ENCODE data around the gene SDC4. TPM values are rescaled to one million over a fixed set of nuclear protein-coding genes. Genes with fewer than 3 reads are reported as not detected.
A peak's percentile ranks its signal among the peaks of the same experiment; 100 is the strongest.

The SDC4 gene
- total and polyA plus RNA-seq, 4 experiments from 2014 or later = 1.2 to 3.9 (median 3.1) TPM

DNA sequence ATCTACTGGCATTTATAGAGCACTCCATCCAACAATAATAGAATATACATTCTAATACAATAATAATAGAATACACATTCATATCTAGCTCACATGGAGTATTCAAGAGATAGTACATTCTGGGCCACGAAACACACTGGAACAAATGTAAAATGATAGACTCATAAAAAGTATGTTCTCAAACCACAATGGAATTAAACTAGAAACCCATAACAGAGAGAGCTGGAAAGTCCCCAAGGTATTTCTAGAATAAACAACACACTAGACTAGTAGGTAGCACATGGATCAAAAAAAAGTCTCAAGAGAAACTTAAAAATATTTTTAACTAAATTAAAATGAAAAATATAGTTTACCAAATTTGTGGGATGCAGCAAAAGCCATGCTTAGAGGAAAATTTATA is 39.0 kb upstream of the SDC4 start:
- ChIA-PET CTCF (ENCODE audit: partially characterized antibody) (interaction anchor here (1.0 to 3.1 kb wide), 5 partner anchors 10 to 68 kb away, joined by 3 to 10 read pairs (median 4); partner anchors contain the start of gene DBNDD2), POLR2A (ENCODE audit: partially characterized antibody) (interaction anchor here (0.9 to 2.2 kb wide), 2 partner anchors 14 to 28 kb away, joined by 3 to 13 read pairs; partner anchors contain the start of gene PIGT)
- H3K4me3 Mint-ChIP-seq = no peak overlapping the region
- Histone ChIP-seq H3K4me3 (ENCODE audit: low read length in 2 of 2) (no peak overlapping the region), H3K36me3 (ENCODE audit: insufficient read depth, low read length) (no peaks in the 10 kb centered on the region), H3K27me3 (ENCODE audit: insufficient read depth, low read length) (no peaks in the 10 kb centered on the region), H3K27ac (ENCODE audit: low read depth, low read length) (no peak overlapping the region), H3K9me3 (ENCODE audit: control insufficient read depth in 1 of 2, low read length in 2 of 2) (no peaks in the 10 kb centered on the region), H3K4me1 (ENCODE audit: insufficient read depth, low read length) (no peaks in the 10 kb centered on the region)
- intact Hi-C loops (cut with micrococcal nuclease) = no loop called here
- peaks cover 0 to 2% (median 0%) of the 10 kb centered on the region in 8 donors for H3K9me3 Mint-ChIP-seq
- peaks cover 0 to 5% (median 2%) of the 10 kb centered on the region in 4 donors for H3K4me1 Mint-ChIP-seq
- no peak overlapping the region for H3K27ac Mint-ChIP-seq
- H3K27me3 Mint-ChIP-seq = no peaks in the 10 kb centered on the region
- no peak for DNase-seq
- H3K36me3 Mint-ChIP-seq = peaks cover 1 to 9% of the 10 kb centered on the region in 2 donors

DNA sequence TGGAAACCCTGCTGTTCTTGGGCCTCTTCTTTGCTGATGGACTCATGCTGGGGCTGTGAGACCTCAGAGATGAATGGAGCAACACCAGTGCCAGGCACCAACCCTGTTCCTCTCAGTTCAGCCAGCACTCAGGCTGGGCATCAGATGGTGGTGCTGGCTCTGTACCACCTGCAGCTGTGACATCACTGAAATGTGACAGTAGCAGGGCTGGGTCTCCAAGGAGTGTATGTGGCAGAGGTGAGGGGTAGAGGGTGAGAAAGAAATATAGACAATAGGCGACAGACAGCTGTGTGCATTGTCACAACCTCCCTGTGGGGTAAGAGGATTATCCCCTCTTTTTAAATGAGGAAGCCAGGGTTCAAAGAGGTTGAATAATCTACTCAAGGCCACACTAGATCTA is 30.0 kb upstream of the SDC4 start, which contains the start of gene TP53TG5:
Gene TP53TG5 (minus strand): TSS at position 135 of the 400 bp plus-strand sequence. CDS start 89 bp downstream, at position 46.
- H3K27me3 ChIP-seq (ENCODE audit: insufficient read depth, low read length) = no peaks in the 10 kb centered on the region
- intact Hi-C loops (cut with micrococcal nuclease) = no loop called here
- Mint-ChIP-seq H3K36me3 (peaks cover 8 to 12% of the 10 kb centered on the region in 2 donors), H3K4me3 (no peak within 1 kb of the TSS), H3K27ac (no peak within 1 kb of the TSS), H3K27me3 (no peaks in the 10 kb centered on the region), H3K4me1 (peaks cover 5 to 13% (median 9%) of the 10 kb centered on the region in 4 donors), H3K9me3 (no peaks in the 10 kb centered on the region)
- no peak within 1 kb of the TSS for H3K4me3 ChIP-seq (ENCODE audit: low read length in 2 of 2)
- ChIA-PET CTCF (ENCODE audit: partially characterized antibody) (interaction anchor here (1.5 to 20.6 kb wide), 3 partner anchors 57 to 392 kb away, joined by 4 to 543 read pairs (median 4); no protein-coding TSS in a partner anchor), POLR2A (ENCODE audit: partially characterized antibody) (no interaction called here)
- no peaks in the 10 kb centered on the region for H3K9me3 ChIP-seq (ENCODE audit: control insufficient read depth in 1 of 2, low read length in 2 of 2)
- H3K4me1 ChIP-seq (ENCODE audit: insufficient read depth, low read length) = peaks cover 2% of the 10 kb centered on the region
- H3K27ac ChIP-seq (ENCODE audit: low read depth, low read length) = no peak within 1 kb of the TSS
- DNase-seq = no peak
- no peaks in the 10 kb centered on the region for H3K36me3 ChIP-seq (ENCODE audit: insufficient read depth, low read length)

DNA sequence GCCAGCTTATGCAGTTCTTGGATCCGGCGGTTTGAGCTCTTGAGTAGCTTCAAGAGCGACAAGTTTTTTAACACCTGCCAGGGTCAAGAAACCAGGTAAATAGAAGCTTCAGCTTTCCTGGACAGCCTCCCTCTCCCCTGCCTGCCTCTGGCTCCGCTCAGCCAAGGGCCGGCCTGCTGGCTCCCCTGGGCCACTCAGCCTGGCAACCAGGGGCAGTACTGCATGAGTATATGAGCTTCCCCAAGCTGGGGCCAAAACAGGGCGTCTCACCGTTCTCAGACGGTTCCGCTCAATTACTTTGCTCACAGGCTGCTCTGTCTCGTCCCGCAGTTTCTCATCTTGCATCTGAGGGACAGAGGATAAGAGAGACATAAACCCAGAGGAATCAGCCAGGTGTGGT is 29.0 kb upstream of the SDC4 start:
- no peak overlapping the region for H3K27ac ChIP-seq (ENCODE audit: low read depth, low read length)
- intact Hi-C loops (cut with micrococcal nuclease) = no loop called here
- no peak for DNase-seq

DNA sequence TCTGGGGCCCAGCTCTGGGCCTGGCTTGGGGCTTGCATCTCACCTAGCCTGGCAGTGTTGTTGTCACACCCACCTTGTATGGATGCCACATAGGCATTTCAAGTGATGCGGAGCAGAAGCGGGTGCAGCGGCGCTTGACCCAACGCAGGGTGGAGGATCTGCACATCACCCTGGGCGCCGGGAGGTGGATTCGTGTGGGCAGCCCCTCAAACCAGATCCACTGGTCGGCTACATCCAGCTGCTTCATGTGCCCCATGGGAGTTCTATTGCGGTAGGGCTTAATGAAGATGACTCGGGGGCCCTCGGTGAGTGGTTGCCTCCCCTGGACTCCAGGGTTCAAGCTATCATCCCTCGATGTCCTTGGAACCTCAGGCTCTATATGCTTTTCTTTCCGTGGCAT is 26.7 kb upstream of the SDC4 start:
- Mint-ChIP-seq H3K4me3 (no peak overlapping the region), H3K36me3 (peaks cover 0 to 11% of the 10 kb centered on the region in 2 donors), H3K9me3 (peaks cover 0 to 6% (median 0%) of the 10 kb centered on the region in 8 donors), H3K4me1 (peaks cover 11 to 37% (median 26%) of the 10 kb centered on the region in 4 donors), H3K27me3 (no peaks in the 10 kb centered on the region), H3K27ac (peak overlapping the region in 2 of 7 donors; percentile 40 to 62)
- Histone ChIP-seq H3K36me3 (ENCODE audit: insufficient read depth, low read length) (no peaks in the 10 kb centered on the region), H3K9me3 (ENCODE audit: control insufficient read depth in 1 of 2, low read length in 2 of 2) (no peaks in the 10 kb centered on the region), H3K27ac (ENCODE audit: low read depth, low read length) (no peak overlapping the region), H3K4me3 (ENCODE audit: low read length in 2 of 2) (no peak overlapping the region), H3K27me3 (ENCODE audit: insufficient read depth, low read length) (no peaks in the 10 kb centered on the region), H3K4me1 (ENCODE audit: insufficient read depth, low read length) (peaks cover 14% of the 10 kb centered on the region)
- ChIA-PET POLR2A (ENCODE audit: partially characterized antibody) (interaction anchor here (0.8 to 6.5 kb wide), 6 partner anchors 12 to 436 kb away, joined by 3 to 179 read pairs (median 50); partner anchors contain the start of genes DBNDD2, PIGT and SYS1), CTCF (ENCODE audit: partially characterized antibody) (interaction anchor here (1.6 to 20.6 kb wide), 9 partner anchors 15 to 68 kb away, joined by 6 to 543 read pairs (median 24); partner anchors contain the start of genes PIGT and SYS1)
- no peak for DNase-seq
- intact Hi-C loops (cut with micrococcal nuclease) = loop anchor here (1.0 kb wide), 2 partner anchors 31 to 62 kb away; no protein-coding TSS in a partner anchor

More for the DNA sequence above, 29.0 kb upstream of the SDC4 start:
- peaks cover 12% of the 10 kb centered on the region for H3K4me1 ChIP-seq (ENCODE audit: insufficient read depth, low read length)
- Mint-ChIP-seq H3K27me3 (no peaks in the 10 kb centered on the region), H3K36me3 (peaks cover 8 to 12% of the 10 kb centered on the region in 2 donors), H3K4me3 (no peak overlapping the region), H3K27ac (no peak overlapping the region), H3K9me3 (peaks cover 0 to 3% (median 0%) of the 10 kb centered on the region in 8 donors), H3K4me1 (peaks cover 7 to 21% (median 15%) of the 10 kb centered on the region in 4 donors)
- H3K9me3 ChIP-seq (ENCODE audit: control insufficient read depth in 1 of 2, low read length in 2 of 2) = no peaks in the 10 kb centered on the region
- POLR2A ChIA-PET (ENCODE audit: partially characterized antibody) = interaction anchor here (1.3 kb wide), 1 partner anchor 9 kb away, joined by 5 read pairs; no protein-coding TSS in a partner anchor
- CTCF ChIA-PET (ENCODE audit: partially characterized antibody) = interaction anchor here (1.0 to 20.6 kb wide), 9 partner anchors 10 to 393 kb away, joined by 3 to 543 read pairs (median 4); partner anchors contain the start of gene SYS1
- H3K27me3 ChIP-seq (ENCODE audit: insufficient read depth, low read length) = no peaks in the 10 kb centered on the region
- no peak overlapping the region for H3K4me3 ChIP-seq (ENCODE audit: low read length in 2 of 2)
- H3K36me3 ChIP-seq (ENCODE audit: insufficient read depth, low read length) = no peaks in the 10 kb centered on the region

DNA sequence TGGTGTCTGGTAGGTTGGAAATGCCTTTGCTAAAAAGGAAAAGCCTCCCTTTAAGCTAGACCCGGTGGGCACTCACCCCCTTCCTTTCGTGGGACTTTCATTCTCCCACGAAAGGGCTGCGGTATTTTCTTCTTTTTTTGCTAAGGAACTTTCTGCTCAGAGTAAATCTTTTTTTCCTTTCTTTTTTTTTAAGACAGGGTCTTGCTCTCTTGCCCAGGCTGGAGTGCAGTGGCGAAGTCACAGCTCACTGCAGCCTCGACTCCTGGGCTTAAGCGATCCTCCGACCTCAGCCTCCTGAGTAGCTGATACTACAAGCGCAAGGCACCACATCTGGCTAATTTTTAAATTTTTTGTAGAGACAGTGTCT is 25.9 kb upstream of the SDC4 start:
- peaks cover 0 to 6% (median 0%) of the 10 kb centered on the region in 8 donors for H3K9me3 Mint-ChIP-seq
- intact Hi-C loops (cut with micrococcal nuclease) = loop anchor here (1.0 kb wide), 2 partner anchors 32 to 63 kb away; no protein-coding TSS in a partner anchor
- no peaks in the 10 kb centered on the region for H3K9me3 ChIP-seq (ENCODE audit: control insufficient read depth in 1 of 2, low read length in 2 of 2)
- peak overlapping the region in 1 of 2 donors; percentile 60 for H3K4me3 ChIP-seq (ENCODE audit: low read length in 2 of 2)
- peak overlapping the region; percentile 91 to 98 (median 95) for H3K27ac Mint-ChIP-seq
- no peaks in the 10 kb centered on the region for H3K27me3 ChIP-seq (ENCODE audit: insufficient read depth, low read length)
- H3K4me1 Mint-ChIP-seq = peaks cover 11 to 39% (median 26%) of the 10 kb centered on the region in 4 donors
- peak overlapping the region; percentile 63 for H3K27ac ChIP-seq (ENCODE audit: low read depth, low read length)
- no peak for DNase-seq
- peaks cover 0 to 13% of the 10 kb centered on the region in 2 donors for H3K36me3 Mint-ChIP-seq
- ChIA-PET CTCF (ENCODE audit: partially characterized antibody) (interaction anchor here (0.7 to 20.6 kb wide), 34 partner anchors 10 to 425 kb away, joined by 3 to 543 read pairs (median 6); partner anchors contain the start of genes DNTTIP1, PIGT, SYS1 and WFDC3), POLR2A (ENCODE audit: partially characterized antibody) (interaction anchor here (0.5 to 6.5 kb wide), 22 partner anchors 11 to 483 kb away, joined by 3 to 179 read pairs (median 4); partner anchors contain the start of genes DBNDD2, PIGT, SDC4 and SYS1)
- H3K27me3 Mint-ChIP-seq = no peaks in the 10 kb centered on the region
- H3K4me1 ChIP-seq (ENCODE audit: insufficient read depth, low read length) = peaks cover 17% of the 10 kb centered on the region
- H3K36me3 ChIP-seq (ENCODE audit: insufficient read depth, low read length) = no peaks in the 10 kb centered on the region
- peak overlapping the region; percentile 87 to 95 (median 90) for H3K4me3 Mint-ChIP-seq

DNA sequence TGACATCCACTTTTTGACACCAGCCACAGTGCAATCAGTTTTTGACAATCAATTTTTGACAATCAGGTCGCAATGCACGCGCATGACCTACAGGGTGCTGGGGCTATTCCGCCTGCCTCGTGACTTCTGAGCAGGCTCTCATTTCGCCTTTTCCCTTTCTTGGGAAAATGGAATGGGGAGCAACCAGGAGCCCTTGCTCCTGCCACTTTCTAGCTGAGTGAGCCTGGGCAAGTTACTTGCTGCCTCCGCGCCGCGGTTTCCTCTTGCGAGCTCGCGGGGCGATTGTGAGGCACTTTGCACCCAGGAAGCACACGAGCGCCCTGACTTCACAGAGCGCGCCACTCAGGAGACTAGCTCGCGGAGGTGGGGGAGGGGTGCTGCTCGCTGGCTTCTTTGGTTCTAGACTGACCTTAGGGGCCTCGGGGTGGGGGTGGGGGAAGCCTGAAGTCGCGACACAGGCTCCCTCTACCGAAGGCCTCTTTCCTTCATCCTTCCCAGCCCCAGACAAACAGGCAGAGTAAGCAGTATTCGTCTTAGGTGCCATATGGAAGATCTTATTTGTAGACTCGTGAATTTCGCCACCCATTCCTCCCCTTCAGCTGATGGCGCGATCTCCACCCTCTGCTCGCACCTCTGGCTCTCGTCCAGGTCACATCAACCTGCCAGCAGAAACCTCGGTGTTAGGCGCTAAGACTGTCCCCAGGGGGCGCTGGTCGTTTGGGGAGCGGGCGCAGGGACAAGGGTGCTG is 25.3 kb upstream of the SDC4 start:
- CTCF ChIA-PET (ENCODE audit: partially characterized antibody) = interaction anchor here (0.7 to 20.6 kb wide), 35 partner anchors 10 to 426 kb away, joined by 3 to 543 read pairs (median 6); partner anchors contain the start of genes DNTTIP1, PIGT, SYS1 and WFDC3
- H3K4me3 ChIP-seq (ENCODE audit: low read length in 2 of 2) = peak overlapping the region; percentile 60 to 71
- no peaks in the 10 kb centered on the region for H3K27me3 Mint-ChIP-seq

More for the DNA sequence above, 25.3 kb upstream of the SDC4 start:
- Histone ChIP-seq H3K9me3 (ENCODE audit: control insufficient read depth in 1 of 2, low read length in 2 of 2) (no peaks in the 10 kb centered on the region), H3K27me3 (ENCODE audit: insufficient read depth, low read length) (no peaks in the 10 kb centered on the region), H3K4me1 (ENCODE audit: insufficient read depth, low read length) (peaks cover 22% of the 10 kb centered on the region), H3K36me3 (ENCODE audit: insufficient read depth, low read length) (no peaks in the 10 kb centered on the region), H3K27ac (ENCODE audit: low read depth, low read length) (peak overlapping the region; percentile 63)
- H3K4me3 Mint-ChIP-seq = peak overlapping the region; percentile 87 to 95 (median 90)
- peaks cover 0 to 13% of the 10 kb centered on the region in 2 donors for H3K36me3 Mint-ChIP-seq
- DNase-seq = peak; percentile 86 to 90 (median 87)
- H3K9me3 Mint-ChIP-seq = peaks cover 0 to 6% (median 0%) of the 10 kb centered on the region in 8 donors
- peaks cover 14 to 44% (median 32%) of the 10 kb centered on the region in 4 donors for H3K4me1 Mint-ChIP-seq
- peak overlapping the region; percentile 91 to 98 (median 95) for H3K27ac Mint-ChIP-seq
- POLR2A ChIA-PET (ENCODE audit: partially characterized antibody) = interaction anchor here (0.5 to 6.5 kb wide), 23 partner anchors 11 to 598 kb away, joined by 3 to 179 read pairs (median 4); partner anchors contain the start of genes DBNDD2, PIGT, SDC4 and SYS1
- intact Hi-C loops (cut with micrococcal nuclease) = loop anchor here (1.0 kb wide), 4 partner anchors 10 to 64 kb away; partner anchors contain the start of genes PIGT and SYS1
